Naive B cell (primary cell): ENCODE data around the gene VCAN. TPM values are rescaled to one million over a fixed set of nuclear protein-coding genes. Genes with fewer than 3 reads are reported as not detected.
"Not testable (repeated sequence)": the region's sequence is repeated elsewhere in the genome, so short reads cannot be mapped to it uniquely, and the experiment has no call there.

Source experiments
- ATAC-seq, 2 donors: fragments of 150-1000 bp; cut with Tn5 transposase; 2 replicates each; pipeline ENCODE4 v1.10.0; 2021; ENCODE audit warnings: low read depth in 2 of 2, mild to moderate bottlenecking in 2 of 2, moderate library complexity in 2 of 2
- DNase-seq: peaks from one replicate; pipeline ENCODE4 v3.0.0; 2022
- H3K27ac Mint-ChIP-seq, 6 donors: one replicate each; pipeline ENCODE4 v1.8.0; 2020 to 2022; ENCODE audit warnings: mild to moderate bottlenecking in 6 of 6, mixed read lengths in 6 of 6, moderate library complexity in 5 of 6, inconsistent platforms in 2 of 6
- H3K27me3 Mint-ChIP-seq, 3 donors: one replicate each; pipeline ENCODE4 v1.8.0; 2021 to 2022; ENCODE audit warnings: mixed read lengths in 3 of 3, mild to moderate bottlenecking in 1 of 3
- H3K36me3 Mint-ChIP-seq, 2 donors: one replicate each; pipeline ENCODE4 v1.8.0; 2020 to 2022; ENCODE audit warnings: mixed read lengths in 2 of 2, inconsistent platforms in 1 of 2, mild to moderate bottlenecking in 1 of 2
- H3K4me1 Mint-ChIP-seq, 3 donors: one replicate each; pipeline ENCODE4 v1.8.0; 2020 to 2022; ENCODE audit warnings: mixed read lengths in 3 of 3, inconsistent platforms in 1 of 3, mild to moderate bottlenecking in 1 of 3, moderate library complexity in 1 of 3
- H3K4me3 Mint-ChIP-seq, 8 donors: one replicate each; pipeline ENCODE4 v1.8.0; 2020 to 2022; ENCODE audit warnings: mild to moderate bottlenecking in 8 of 8, mixed read lengths in 8 of 8, moderate library complexity in 8 of 8, inconsistent platforms in 2 of 8
- H3K9me3 Mint-ChIP-seq, 7 donors: one replicate each; pipeline ENCODE4 v1.8.0; 2020 to 2022; ENCODE audit warnings: mixed read lengths in 7 of 7, mild to moderate bottlenecking in 5 of 7, inconsistent platforms in 2 of 7, moderate library complexity in 1 of 7
- polyA plus RNA-seq, 6 donors: library from polyadenylated mRNA; unstranded; fragments of 300-500 nt; fragmentation: Illumina TruSeq; gene quantifications; one replicate each; pipeline ENCODE4 v1.2.3, GENCODE V29; 2021; ENCODE audit warnings: low read depth in 6 of 6

The VCAN gene
- polyA plus RNA-seq: 1 to 10 TPM in 1 of 6 donors, under 1 TPM in 5; 0.28 to 2.1 (median 0.66) TPM

GRCh38 chr5:83471405-83472212 is at the start of gene VCAN:
Gene VCAN (plus strand): TSS chr5:83471744. CDS start chr5:83483519, 11,775 bp downstream.
- Mint-ChIP-seq H3K4me3 (peak within 1 kb of the TSS in 7 of 8 donors; percentile 33 to 82 (median 56)), H3K36me3 (peaks cover 0 to 13% of the 10 kb centered on the region in 2 donors), H3K9me3 (peaks cover 0 to 10% (median 0%) of the 10 kb centered on the region in 7 donors), H3K27me3 (peaks cover 68 to 77% (median 73%) of the 10 kb centered on the region in 3 donors), H3K27ac (no peak within 1 kb of the TSS), H3K4me1 (peaks cover 13 to 33% (median 28%) of the 10 kb centered on the region in 3 donors)
- DNase-seq: no peak
- ATAC-seq: no peak

GRCh38 chr5:83422284-83422683 is 49.3 kb upstream of the VCAN start:
- Mint-ChIP-seq H3K27me3 (no peaks in the 10 kb centered on the region), H3K27ac (peak overlapping the region in 1 of 6 donors; percentile 59), H3K4me1 (no peaks in the 10 kb centered on the region), H3K9me3 (peaks cover 0 to 12% (median 5%) of the 10 kb centered on the region in 7 donors), H3K36me3 (no peaks in the 10 kb centered on the region), H3K4me3 (no peak overlapping the region)
- DNase-seq (no peak), ATAC-seq (no peak)

- Mint-ChIP-seq H3K9me3 (peaks cover 0 to 3% (median 0%) of the 10 kb centered on the region in 7 donors), H3K4me1 (no peaks in the 10 kb centered on the region), H3K27ac (no peak overlapping the region), H3K27me3 (no peaks in the 10 kb centered on the region), H3K36me3 (no peaks in the 10 kb centered on the region), H3K4me3 (peak overlapping the region in 1 of 8 donors; percentile 35)
- no peak for DNase-seq
- ATAC-seq: no peak
These were observed 44.7 kb upstream of the VCAN start for GRCh38 chr5:83426855-83427254.

- no peaks in the 10 kb centered on the region for H3K36me3 Mint-ChIP-seq
- H3K9me3 Mint-ChIP-seq: no peaks in the 10 kb centered on the region
- no peak overlapping the region for H3K27ac Mint-ChIP-seq
- H3K4me3 Mint-ChIP-seq: no peak overlapping the region
- H3K4me1 Mint-ChIP-seq: no peaks in the 10 kb centered on the region
- ATAC-seq (no peak), DNase-seq (no peak)
- no peaks in the 10 kb centered on the region for H3K27me3 Mint-ChIP-seq
These were observed 43.4 kb upstream of the VCAN start for GRCh38 chr5:83428126-83428525.

GRCh38 chr5:83428890-83429289 is 42.7 kb upstream of the VCAN start:
- Mint-ChIP-seq H3K27ac (no peak overlapping the region), H3K4me3 (no peak overlapping the region), H3K36me3 (no peaks in the 10 kb centered on the region), H3K27me3 (no peaks in the 10 kb centered on the region), H3K9me3 (no peaks in the 10 kb centered on the region), H3K4me1 (no peaks in the 10 kb centered on the region)
- DNase-seq (no peak), ATAC-seq (no peak)

GRCh38 chr5:83430130-83431010 is 41.2 kb upstream of the VCAN start:
- DNase-seq (peak; percentile 14), ATAC-seq (peak in 1 of 2 donors; percentile 60)
- Mint-ChIP-seq H3K4me3 (no peak overlapping the region), H3K36me3 (no peaks in the 10 kb centered on the region), H3K4me1 (no peaks in the 10 kb centered on the region), H3K27ac (no peak overlapping the region), H3K9me3 (no peaks in the 10 kb centered on the region), H3K27me3 (no peaks in the 10 kb centered on the region)

GRCh38 chr5:83433891-83434290 is 37.7 kb upstream of the VCAN start:
- no peak overlapping the region for H3K27ac Mint-ChIP-seq
- H3K27me3 Mint-ChIP-seq: no peaks in the 10 kb centered on the region
- ATAC-seq (no peak), DNase-seq (no peak)
- H3K9me3 Mint-ChIP-seq: peaks cover 0 to 4% (median 0%) of the 10 kb centered on the region in 7 donors
- no peak overlapping the region for H3K4me3 Mint-ChIP-seq
- H3K4me1 Mint-ChIP-seq: no peaks in the 10 kb centered on the region
- no peaks in the 10 kb centered on the region for H3K36me3 Mint-ChIP-seq

GRCh38 chr5:83434946-83435345 is 36.6 kb upstream of the VCAN start:
- DNase-seq (no peak), ATAC-seq (no peak)
- Mint-ChIP-seq H3K27me3 (no peaks in the 10 kb centered on the region), H3K36me3 (no peaks in the 10 kb centered on the region), H3K4me3 (no peak overlapping the region), H3K4me1 (no peaks in the 10 kb centered on the region), H3K27ac (no peak overlapping the region), H3K9me3 (peaks cover 0 to 4% (median 0%) of the 10 kb centered on the region in 7 donors)

GRCh38 chr5:83436276-83436675 is 35.3 kb upstream of the VCAN start:
- ATAC-seq: no peak
- no peak overlapping the region for H3K27ac Mint-ChIP-seq
- no peaks in the 10 kb centered on the region for H3K4me1 Mint-ChIP-seq
- peaks cover 0 to 4% (median 0%) of the 10 kb centered on the region in 7 donors for H3K9me3 Mint-ChIP-seq
- no peak overlapping the region for H3K4me3 Mint-ChIP-seq
- H3K27me3 Mint-ChIP-seq: no peaks in the 10 kb centered on the region
- no peak for DNase-seq
- no peaks in the 10 kb centered on the region for H3K36me3 Mint-ChIP-seq

GRCh38 chr5:83437697-83438096 is 33.8 kb upstream of the VCAN start:
- not testable (repeated sequence) for ATAC-seq, H3K27ac Mint-ChIP-seq, H3K4me1 Mint-ChIP-seq, H3K27me3 Mint-ChIP-seq, H3K4me3 Mint-ChIP-seq, H3K9me3 Mint-ChIP-seq, DNase-seq, H3K36me3 Mint-ChIP-seq

GRCh38 chr5:83440826-83441225 is 30.7 kb upstream of the VCAN start:
- peaks cover 0 to 4% (median 3%) of the 10 kb centered on the region in 3 donors for H3K4me1 Mint-ChIP-seq
- H3K27me3 Mint-ChIP-seq: no peaks in the 10 kb centered on the region
- no peaks in the 10 kb centered on the region for H3K36me3 Mint-ChIP-seq
- H3K27ac Mint-ChIP-seq: no peak overlapping the region
- no peak for DNase-seq
- H3K4me3 Mint-ChIP-seq: no peak overlapping the region
- peaks cover 0 to 4% (median 0%) of the 10 kb centered on the region in 7 donors for H3K9me3 Mint-ChIP-seq
- no peak for ATAC-seq

GRCh38 chr5:83441747-83442146 is 29.8 kb upstream of the VCAN start:
- H3K9me3 Mint-ChIP-seq: peaks cover 0 to 4% (median 0%) of the 10 kb centered on the region in 7 donors
- DNase-seq (no peak), ATAC-seq (no peak)
- no peaks in the 10 kb centered on the region for H3K36me3 Mint-ChIP-seq
- no peak overlapping the region for H3K27ac Mint-ChIP-seq
- H3K27me3 Mint-ChIP-seq: no peaks in the 10 kb centered on the region
- H3K4me1 Mint-ChIP-seq: peaks cover 0 to 4% (median 3%) of the 10 kb centered on the region in 3 donors
- H3K4me3 Mint-ChIP-seq: no peak overlapping the region

- DNase-seq (no peak), ATAC-seq (no peak)
- H3K36me3 Mint-ChIP-seq: no peaks in the 10 kb centered on the region
- H3K9me3 Mint-ChIP-seq: no peaks in the 10 kb centered on the region
- H3K27me3 Mint-ChIP-seq: no peaks in the 10 kb centered on the region
- H3K4me3 Mint-ChIP-seq: no peak overlapping the region
- peaks cover 0 to 4% (median 3%) of the 10 kb centered on the region in 3 donors for H3K4me1 Mint-ChIP-seq
- H3K27ac Mint-ChIP-seq: no peak overlapping the region
These were observed 28.0 kb upstream of the VCAN start for GRCh38 chr5:83443534-83443933.
